PC-9 (cell line): Measurements from ENCODE around the gene SLC26A11. TPM values are rescaled to one million over a fixed set of nuclear protein-coding genes. Genes with fewer than 3 reads are reported as not detected.
"Not testable (repeated sequence)": the region's sequence is repeated elsewhere in the genome, so short reads cannot be mapped to it uniquely, and the experiment has no call there.

Experiments used
- BruUV-seq: library from RNA; stranded (reverse); fragments of 400-500 nt; replicated peaks from 2 replicates; lab custom pipeline; 2021; lab: Mats Ljungman, UMichigan
- CTCF ChIA-PET: fragments of 300-600 bp; sonication (Branson Sonifier 250); formaldehyde crosslinking; loops from one replicate; lab custom pipeline; 2022; ENCODE audit warnings: antibody characterized with exemption; lab: Charles Lee
- POLR2A ChIA-PET: fragments of 300-600 bp; sonication (Branson Sonifier 250); formaldehyde crosslinking; loops from one replicate; lab custom pipeline; 2022; ENCODE audit warnings: antibody characterized with exemption; ENCODE audit not compliant: unreplicated experiment; lab: Charles Lee
- DNase-seq, 2 experiments: peaks; one replicate each; pipeline versions ENCODE4 v3.0.0 to v3.0.0-alpha.2; 2015 to 2022; ENCODE audit warnings: mixed read lengths in 1 of 2
- H2AFZ ChIP-seq: fragments of 200-600 bp; sonication (generic); 2 replicates; pipeline ENCODE4 v1.8.1; 2017; ENCODE audit warnings: antibody characterized with exemption
- H3F3A ChIP-seq: fragments of 200-600 bp; sonication (generic); 2 replicates; pipeline ENCODE4 v1.8.1; 2017; ENCODE audit warnings: antibody characterized with exemption, mild to moderate bottlenecking, low read depth; ENCODE audit not compliant: insufficient read depth
- H3K27ac ChIP-seq: fragments of 200-600 bp; sonication (generic); 2 replicates; pipeline ENCODE4 v1.6.1; 2016; ENCODE audit warnings: mixed run types
- H3K27me3 ChIP-seq: fragments of 200-600 bp; sonication (generic); 2 replicates; pipeline ENCODE4 v1.6.1; 2016; ENCODE audit warnings: low read depth, mixed run types; ENCODE audit not compliant: insufficient read depth
- H3K36me3 ChIP-seq: fragments of 200-600 bp; sonication (generic); 2 replicates; pipeline ENCODE4 v1.6.1; 2016; ENCODE audit warnings: low read depth, mixed run types
- H3K4me1 ChIP-seq: fragments of 200-600 bp; sonication (generic); replicated peaks from 2 replicates; pipeline ENCODE4 v1.6.1; 2016; ENCODE audit warnings: mixed run types; ENCODE audit not compliant: insufficient read depth
- H3K4me2 ChIP-seq: fragments of 200-600 bp; sonication (generic); 2 replicates; pipeline ENCODE4 v1.6.1; 2017; ENCODE audit warnings: mixed run types
- H3K4me3 ChIP-seq: fragments of 200-600 bp; sonication (generic); 2 replicates; pipeline ENCODE4 v1.6.1; 2016; ENCODE audit warnings: mixed run types
- H3K79me2 ChIP-seq: fragments of 200-600 bp; sonication (generic); 2 replicates; pipeline ENCODE4 v1.6.1; 2017; ENCODE audit warnings: low read depth, mixed run types
- H3K9me2 ChIP-seq: fragments of 200-600 bp; sonication (generic); 2 replicates; pipeline ENCODE4 v1.8.1; 2017; ENCODE audit warnings: mild to moderate bottlenecking; ENCODE audit not compliant: insufficient read depth
- H3K9me3 ChIP-seq: fragments of 200-600 bp; sonication (generic); 2 replicates; pipeline ENCODE4 v1.8.1; 2016; ENCODE audit warnings: low read depth; ENCODE audit not compliant: insufficient read depth
- H4K20me1 ChIP-seq: fragments of 200-600 bp; sonication (generic); 2 replicates; pipeline ENCODE4 v1.8.1; 2017; ENCODE audit not compliant: insufficient read depth
- CTCF ChIP-seq: fragments of 200-600 bp; sonication (generic); conservative IDR thresholded peaks from 2 replicates; pipeline ENCODE4 v1.6.1; 2017; ENCODE audit warnings: mixed run types, antibody characterized with exemption, mild to moderate bottlenecking, moderate library complexity
- EZH2 ChIP-seq: fragments of 200-600 bp; sonication (generic); IDR thresholded peaks from 2 replicates; pipeline ENCODE4 v1.8.0; 2017; ENCODE audit warnings: antibody characterized with exemption, low read depth
- intact Hi-C: fragments of 100-400 bp; cut with micrococcal nuclease; formaldehyde crosslinking; loops from one replicate; pipeline ENCODE4 v1.10.0; 2022; ENCODE audit not compliant: unreplicated experiment
- total RNA-seq: library from RNA; stranded (reverse); gene quantifications from 2 replicates; pipeline ENCODE4 v1.2.3, GENCODE V29; 2021

The SLC26A11 gene
- total RNA-seq, 1 experiment from 2014 or later: 12.4 TPM

GRCh38 chr17:80195671-80196529 lies 24.3 kb upstream of the SLC26A11 start:
- no peak overlapping the region for H3K4me2 ChIP-seq
- H3K27me3 ChIP-seq: no peaks in the 10 kb centered on the region
- no peak overlapping the region for H3K27ac ChIP-seq
- H4K20me1 ChIP-seq: no peaks in the 10 kb centered on the region
- no peaks in the 10 kb centered on the region for H3K9me3 ChIP-seq
- no peaks in the 10 kb centered on the region for H3F3A ChIP-seq
- H3K36me3 ChIP-seq: no peaks in the 10 kb centered on the region
- H3K9me2 ChIP-seq: no peaks in the 10 kb centered on the region
- DNase-seq: no peak
- POLR2A ChIA-PET: no interaction called here
- H2AFZ ChIP-seq: no peak overlapping the region
- CTCF ChIA-PET: no interaction called here
- peak; percentile 99 for TF ChIP-seq CTCF
- no peak for TF ChIP-seq EZH2
- H3K4me3 ChIP-seq: no peak overlapping the region
- H3K4me1 ChIP-seq: no peaks in the 10 kb centered on the region
- BruUV-seq: no TSS peak
- H3K79me2 ChIP-seq: no peaks in the 10 kb centered on the region
- intact Hi-C loops: no loop called here

- DNase-seq: no peak
- H2AFZ ChIP-seq: no peak overlapping the region
- no peaks in the 10 kb centered on the region for H3K36me3 ChIP-seq
- POLR2A ChIA-PET: no interaction called here
- no peak overlapping the region for H3K27ac ChIP-seq
- no peaks in the 10 kb centered on the region for H4K20me1 ChIP-seq
- CTCF ChIA-PET: no interaction called here
- BruUV-seq: no TSS peak
- no peaks in the 10 kb centered on the region for H3K9me3 ChIP-seq
- no peak overlapping the region for H3K4me2 ChIP-seq
- no peaks in the 10 kb centered on the region for H3F3A ChIP-seq
- H3K4me3 ChIP-seq: no peak overlapping the region
- intact Hi-C loops: no loop called here
- no peaks in the 10 kb centered on the region for H3K27me3 ChIP-seq
- H3K9me2 ChIP-seq: no peaks in the 10 kb centered on the region
- no peaks in the 10 kb centered on the region for H3K4me1 ChIP-seq
- no peak for TF ChIP-seq EZH2
- H3K79me2 ChIP-seq: no peaks in the 10 kb centered on the region
These were observed 23.6 kb upstream of the SLC26A11 start for GRCh38 chr17:80196652-80197051.

- ChIA-PET POLR2A (no interaction called here), CTCF (no interaction called here)
- TF ChIP-seq CTCF (no peak), EZH2 (no peak)
These were observed 22.0 kb upstream of the SLC26A11 start for GRCh38 chr17:80198144-80198661.

GRCh38 chr17:80199295-80199694 lies 20.9 kb upstream of the SLC26A11 start:
- H3K4me2 ChIP-seq, H3K4me3 ChIP-seq, intact Hi-C loops, H3K9me3 ChIP-seq, H3K27ac ChIP-seq, H3F3A ChIP-seq, H3K4me1 ChIP-seq, H3K9me2 ChIP-seq, H2AFZ ChIP-seq, H3K27me3 ChIP-seq, H4K20me1 ChIP-seq, BruUV-seq, H3K79me2 ChIP-seq, DNase-seq, H3K36me3 ChIP-seq: not testable (repeated sequence)
- ChIA-PET CTCF (interaction anchor here (0.7 kb wide), 1 partner anchor 163 kb away, joined by 9 read pairs; no protein-coding TSS in a partner anchor), POLR2A (interaction anchor here (0.6 kb wide), 1 partner anchor 674 kb away, joined by 3 read pairs; no protein-coding TSS in a partner anchor)

More at GRCh38 chr17:80198144-80198661, 22.0 kb upstream of the SLC26A11 start:
- Histone ChIP-seq H3K27me3 (no peaks in the 10 kb centered on the region), H3F3A (no peaks in the 10 kb centered on the region), H3K27ac (no peak overlapping the region), H3K4me1 (no peaks in the 10 kb centered on the region), H3K79me2 (no peaks in the 10 kb centered on the region), H3K9me3 (no peaks in the 10 kb centered on the region), H4K20me1 (no peaks in the 10 kb centered on the region), H3K4me2 (no peak overlapping the region), H3K9me2 (no peaks in the 10 kb centered on the region), H2AFZ (no peak overlapping the region), H3K4me3 (no peak overlapping the region), H3K36me3 (no peaks in the 10 kb centered on the region)
- no peak for DNase-seq
- intact Hi-C loops: no loop called here
- no TSS peak for BruUV-seq
